Measurements from ENCODE around the gene AIG1.

The AIG1 gene

GRCh38 chr6:143022587-143022986 lies 38.1 kb upstream of the AIG1 start:
- H3K27me3 ChIP-seq (replicated peaks) = no peaks in the 10 kb centered on the region
- no peak for DNase-seq
- H3K27ac ChIP-seq = no peak overlapping the region
- no peak overlapping the region for H3K4me3 ChIP-seq (ENCODE audit: low read depth, low read length)
- in situ Hi-C loops (cut with HindIII; ENCODE audit: low pct_ligation_motif_present, low sequenced_read_pairs) = no loop called here
- no peak for TF ChIP-seq CTCF (IDR thresholded peaks at IDR 0.05; ENCODE audit: low read depth, low read length, missing control alignments)
- H3K36me3 ChIP-seq (replicated peaks) = no peaks in the 10 kb centered on the region

- no peak for TF ChIP-seq CTCF (IDR thresholded peaks at IDR 0.05; ENCODE audit: low read depth, low read length, missing control alignments)
- in situ Hi-C loops (cut with HindIII; ENCODE audit: low pct_ligation_motif_present, low sequenced_read_pairs) = no loop called here
- no peaks in the 10 kb centered on the region for H3K27me3 ChIP-seq (replicated peaks)
- no peaks in the 10 kb centered on the region for H3K36me3 ChIP-seq (replicated peaks)
- no peak overlapping the region for H3K27ac ChIP-seq
- no peak for DNase-seq
- H3K4me3 ChIP-seq (ENCODE audit: low read depth, low read length) = no peak overlapping the region
These were observed 37.0 kb upstream of the AIG1 start for GRCh38 chr6:143023695-143024094.

GRCh38 chr6:143024977-143025376 lies 35.7 kb upstream of the AIG1 start:
- H3K36me3 ChIP-seq (replicated peaks) = no peaks in the 10 kb centered on the region
- in situ Hi-C loops (cut with HindIII; ENCODE audit: low pct_ligation_motif_present, low sequenced_read_pairs) = no loop called here
- no peak for TF ChIP-seq CTCF (IDR thresholded peaks at IDR 0.05; ENCODE audit: low read depth, low read length, missing control alignments)
- H3K4me3 ChIP-seq (ENCODE audit: low read depth, low read length) = no peak overlapping the region
- DNase-seq = no peak
- no peak overlapping the region for H3K27ac ChIP-seq
- H3K27me3 ChIP-seq (replicated peaks) = no peaks in the 10 kb centered on the region

GRCh38 chr6:143026696-143027449 lies 33.8 kb upstream of the AIG1 start:
- in situ Hi-C loops (cut with HindIII; ENCODE audit: low pct_ligation_motif_present, low sequenced_read_pairs) = no loop called here
- TF ChIP-seq CTCF (IDR thresholded peaks at IDR 0.05; ENCODE audit: low read depth, low read length, missing control alignments) = peak; percentile 80
- no peaks in the 10 kb centered on the region for H3K36me3 ChIP-seq (replicated peaks)
- no peak overlapping the region for H3K27ac ChIP-seq
- no peaks in the 10 kb centered on the region for H3K27me3 ChIP-seq (replicated peaks)
- DNase-seq = peak; percentile 31
- no peak overlapping the region for H3K4me3 ChIP-seq (ENCODE audit: low read depth, low read length)

- H3K27me3 ChIP-seq (replicated peaks) = no peaks in the 10 kb centered on the region
- no peak overlapping the region for H3K4me3 ChIP-seq (ENCODE audit: low read depth, low read length)
- H3K27ac ChIP-seq = no peak overlapping the region
- no peak for DNase-seq
- TF ChIP-seq CTCF (IDR thresholded peaks at IDR 0.05; ENCODE audit: low read depth, low read length, missing control alignments) = no peak
- in situ Hi-C loops (cut with HindIII; ENCODE audit: low pct_ligation_motif_present, low sequenced_read_pairs) = no loop called here
- no peaks in the 10 kb centered on the region for H3K36me3 ChIP-seq (replicated peaks)
These were observed 25.9 kb upstream of the AIG1 start for GRCh38 chr6:143034689-143035334.

All from brain microvascular endothelial cell (primary cell).